Panc1 (cell line): ENCODE data around the gene ZBTB25.

ENCODE experiments used
- CTCF ChIP-seq: fragments of 450-650 bp; IDR thresholded peaks from 2 replicates; pipeline ENCODE4 v1.5.1; 2017; ENCODE audit warnings: mild to moderate bottlenecking
- POLR2AphosphoS5 ChIP-seq: IDR thresholded peaks from 2 replicates; pipeline ENCODE4 v1.6.1; 2012; ENCODE audit warnings: mild to moderate bottlenecking, low read depth, low read length, moderate library complexity
- REST ChIP-seq, 2 experiments: IDR thresholded peaks; 2 replicates each; pipeline ENCODE4 v1.6.1; 2011 to 2012; ENCODE audit warnings: low read depth in 2 of 2, control low read depth in 1 of 2, low read length in 1 of 2, mild to moderate bottlenecking in 1 of 2, moderate library complexity in 1 of 2; ENCODE audit not compliant: insufficient read depth in 1 of 2

- no peak for TF ChIP-seq REST (IDR thresholded peaks at IDR 0.05; ENCODE audit: insufficient read depth in 1 of 2, low read depth in 2 of 2, low read length in 1 of 2)
- TF ChIP-seq CTCF, result no peak
- TF ChIP-seq POLR2AphosphoS5, result no peak
Measured at GRCh38 chr14:64525354-64525753, 21.7 kb upstream of the ZBTB25 start.
